ENCODE data around the gene LTBP3.

DNA sequence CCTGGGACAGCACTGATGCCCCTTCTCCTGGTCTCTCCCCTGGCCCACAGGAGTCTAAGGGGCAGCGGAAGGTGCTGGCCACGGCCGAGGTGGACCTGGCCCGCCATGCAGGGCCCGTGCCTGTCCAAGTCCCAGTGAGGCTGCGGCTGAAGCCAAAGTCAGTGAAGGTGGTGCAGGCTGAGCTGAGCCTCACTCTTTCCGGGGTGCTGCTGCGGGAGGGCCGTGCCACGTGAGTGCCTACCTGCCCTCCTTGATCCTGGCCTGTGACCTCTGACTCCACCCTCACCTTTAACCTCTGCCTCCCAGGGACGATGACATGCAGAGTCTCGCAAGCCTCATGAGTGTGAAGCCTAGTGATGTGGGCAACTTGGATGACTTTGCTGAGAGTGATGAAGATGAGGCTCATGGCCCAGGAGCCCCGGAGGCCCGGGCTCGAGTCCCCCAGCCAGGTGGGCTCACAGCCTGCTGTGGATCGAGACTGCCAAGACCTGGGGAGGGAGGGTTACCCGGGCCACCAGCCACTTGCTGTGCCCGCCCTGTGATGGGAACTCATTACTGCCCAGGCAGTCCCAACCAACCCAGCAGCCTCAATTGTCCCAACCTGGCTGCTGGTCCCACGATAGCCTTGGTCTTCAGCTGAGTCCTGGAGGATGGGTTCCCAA is 22.0 kb upstream of the LTBP3 start:
- TF ChIP-seq RFX5 (IDR thresholded peaks at IDR 0.05; ENCODE audit: low read depth, low read length) (no peak), SMC3 (IDR thresholded peaks at IDR 0.05; ENCODE audit: low read depth, low read length) (no peak), RCOR1 (IDR thresholded peaks at IDR 0.05; ENCODE audit: insufficient replicate concordance, low read length) (no peak), BHLHE40 (IDR thresholded peaks at IDR 0.05; ENCODE audit: low read depth, low read length) (no peak), MAFK (IDR thresholded peaks at IDR 0.05; ENCODE audit: low read depth, low read length) (no peak), POLR2A (IDR thresholded peaks at IDR 0.05; ENCODE audit: low read depth, low read length) (no peak), RAD21 (IDR thresholded peaks at IDR 0.05; ENCODE audit: low read length) (no peak)
- TF ChIP-seq, protein P1, sequence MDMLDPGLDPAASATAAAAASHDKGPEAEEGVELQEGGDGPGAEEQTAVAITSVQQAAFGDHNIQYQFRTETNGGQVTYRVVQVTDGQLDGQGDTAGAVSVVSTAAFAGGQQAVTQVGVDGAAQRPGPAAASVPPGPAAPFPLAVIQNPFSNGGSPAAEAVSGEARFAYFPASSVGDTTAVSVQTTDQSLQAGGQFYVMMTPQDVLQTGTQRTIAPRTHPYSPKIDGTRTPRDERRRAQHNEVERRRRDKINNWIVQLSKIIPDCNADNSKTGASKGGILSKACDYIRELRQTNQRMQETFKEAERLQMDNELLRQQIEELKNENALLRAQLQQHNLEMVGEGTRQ (IDR thresholded peaks at IDR 0.05; ENCODE audit: low read depth, low read length): no peak
- TF ChIP-seq, protein P2, sequence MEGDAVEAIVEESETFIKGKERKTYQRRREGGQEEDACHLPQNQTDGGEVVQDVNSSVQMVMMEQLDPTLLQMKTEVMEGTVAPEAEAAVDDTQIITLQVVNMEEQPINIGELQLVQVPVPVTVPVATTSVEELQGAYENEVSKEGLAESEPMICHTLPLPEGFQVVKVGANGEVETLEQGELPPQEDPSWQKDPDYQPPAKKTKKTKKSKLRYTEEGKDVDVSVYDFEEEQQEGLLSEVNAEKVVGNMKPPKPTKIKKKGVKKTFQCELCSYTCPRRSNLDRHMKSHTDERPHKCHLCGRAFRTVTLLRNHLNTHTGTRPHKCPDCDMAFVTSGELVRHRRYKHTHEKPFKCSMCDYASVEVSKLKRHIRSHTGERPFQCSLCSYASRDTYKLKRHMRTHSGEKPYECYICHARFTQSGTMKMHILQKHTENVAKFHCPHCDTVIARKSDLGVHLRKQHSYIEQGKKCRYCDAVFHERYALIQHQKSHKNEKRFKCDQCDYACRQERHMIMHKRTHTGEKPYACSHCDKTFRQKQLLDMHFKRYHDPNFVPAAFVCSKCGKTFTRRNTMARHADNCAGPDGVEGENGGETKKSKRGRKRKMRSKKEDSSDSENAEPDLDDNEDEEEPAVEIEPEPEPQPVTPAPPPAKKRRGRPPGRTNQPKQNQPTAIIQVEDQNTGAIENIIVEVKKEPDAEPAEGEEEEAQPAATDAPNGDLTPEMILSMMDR (conservative IDR thresholded peaks at IDR 0.05; ENCODE audit: low read depth, low read length): no peak

All from IMR-90 (cell line).